PC-3 (cell line): ENCODE measurements around the gene PLA1A. TPM values are rescaled to one million over a fixed set of nuclear protein-coding genes. Genes with fewer than 3 reads are reported as not detected.

Experiments
- ATAC-seq: fragments of 200-7000 bp; cut with Tn5 transposase; 2 replicates; pipeline ENCODE4 v1.9.1; 2020; ENCODE audit warnings: mild to moderate bottlenecking, moderate library complexity
- BruUV-seq: library from RNA; stranded (reverse); fragments of 400-500 nt; replicated peaks from 2 replicates; lab custom pipeline; 2021; lab: Mats Ljungman, UMichigan
- CTCF ChIA-PET: fragments of 300-600 bp; sonication (Branson Sonifier 250); formaldehyde crosslinking; loops from one replicate; lab custom pipeline; 2022; ENCODE audit warnings: antibody characterized with exemption; lab: Charles Lee
- POLR2A ChIA-PET: fragments of 300-600 bp; sonication (Branson Sonifier 250); formaldehyde crosslinking; loops from one replicate; lab custom pipeline; 2022; ENCODE audit warnings: antibody characterized with exemption; ENCODE audit not compliant: unreplicated experiment; lab: Charles Lee
- DNase-seq: peaks from one replicate; pipeline ENCODE4 v3.0.0-alpha.2; 2015
- H2AFZ ChIP-seq: fragments of 300-600 bp; sonication (generic); 2 replicates; pipeline ENCODE4 v1.6.0; 2016; ENCODE audit warnings: antibody characterized with exemption, low read length
- H3F3A ChIP-seq: fragments of 300-600 bp; sonication (generic); one replicate; pipeline ENCODE4 v1.6.0; 2017; ENCODE audit warnings: antibody characterized with exemption, low read length, control low read depth, mild to moderate bottlenecking; ENCODE audit not compliant: unreplicated experiment
- H3K27ac ChIP-seq: fragments of 300-600 bp; sonication (generic); 2 replicates; pipeline ENCODE4 v1.5.1; 2016; ENCODE audit warnings: mild to moderate bottlenecking, low read length
- H3K27me3 ChIP-seq: fragments of 300-600 bp; sonication (generic); 2 replicates; pipeline ENCODE4 v1.6.1; 2016; ENCODE audit warnings: low read length, mixed read lengths
- H3K36me3 ChIP-seq: fragments of 300-600 bp; sonication (generic); 2 replicates; pipeline ENCODE4 v1.6.1; 2016; ENCODE audit warnings: low read depth, mixed run types, low read length, mixed read lengths
- H3K4me1 ChIP-seq: fragments of 300-600 bp; sonication (generic); 2 replicates; pipeline ENCODE4 v1.5.1; 2016; ENCODE audit warnings: low read length; ENCODE audit not compliant: insufficient read depth
- H3K4me2 ChIP-seq: fragments of 300-600 bp; sonication (generic); 2 replicates; pipeline ENCODE4 v1.6.0; 2016; ENCODE audit warnings: low read length
- H3K4me3 ChIP-seq: fragments of 300-600 bp; sonication (generic); 2 replicates; pipeline ENCODE4 v1.5.1; 2016; ENCODE audit warnings: mild to moderate bottlenecking, low read length, mixed read lengths
- H3K79me2 ChIP-seq: fragments of 300-600 bp; sonication (generic); 2 replicates; pipeline ENCODE4 v1.6.1; 2017; ENCODE audit warnings: low read length, mixed read lengths
- H3K9ac ChIP-seq: fragments of 300-600 bp; sonication (generic); 2 replicates; pipeline ENCODE4 v1.6.0; 2016; ENCODE audit warnings: mild to moderate bottlenecking, low read length
- H3K9me2 ChIP-seq: fragments of 300-600 bp; sonication (generic); replicated peaks from 2 replicates; pipeline ENCODE4 v1.6.1; 2016; ENCODE audit warnings: mixed run types, low read length, mixed read lengths
- H3K9me3 ChIP-seq: fragments of 300-600 bp; sonication (generic); 2 replicates; pipeline ENCODE4 v1.6.1; 2016; ENCODE audit warnings: low read length, mixed read lengths
- H4K20me1 ChIP-seq: fragments of 300-600 bp; sonication (generic); 2 replicates; pipeline ENCODE4 v1.6.1; 2016; ENCODE audit warnings: low read length, mixed read lengths
- EZH2 ChIP-seq: fragments of 300-600 bp; sonication (generic); IDR thresholded peaks from one replicate; pipeline ENCODE4 v1.6.1; 2017; ENCODE audit warnings: antibody characterized with exemption, mild to moderate bottlenecking, low read length; ENCODE audit not compliant: unreplicated experiment
- EZH2phosphoT487 ChIP-seq: fragments of 300-600 bp; sonication (generic); IDR thresholded peaks from 2 replicates; pipeline ENCODE4 v1.6.1; 2018; ENCODE audit warnings: mild to moderate bottlenecking, antibody characterized with exemption, low read length, borderline replicate concordance
- intact Hi-C: fragments of 100-400 bp; cut with micrococcal nuclease; formaldehyde crosslinking; loops from 2 replicates; pipeline ENCODE4 v1.9.0; 2023
- total RNA-seq: library from RNA; depleted of rRNA; stranded (reverse); fragments of >200 nt; gene quantifications from 2 replicates; pipeline ENCODE4 v1.2.3, GENCODE V29; 2014
- TF ChIP-seq, protein P1 (sequence below): fragments of 300-600 bp; sonication (generic); conservative IDR thresholded peaks from 2 replicates; pipeline ENCODE4 v1.5.1; 2017; ENCODE audit warnings: antibody characterized with exemption, low read depth, mild to moderate bottlenecking, low read length

Gene PLA1A
- total RNA-seq, 1 experiment from 2014 or later = 0.36 TPM

DNA sequence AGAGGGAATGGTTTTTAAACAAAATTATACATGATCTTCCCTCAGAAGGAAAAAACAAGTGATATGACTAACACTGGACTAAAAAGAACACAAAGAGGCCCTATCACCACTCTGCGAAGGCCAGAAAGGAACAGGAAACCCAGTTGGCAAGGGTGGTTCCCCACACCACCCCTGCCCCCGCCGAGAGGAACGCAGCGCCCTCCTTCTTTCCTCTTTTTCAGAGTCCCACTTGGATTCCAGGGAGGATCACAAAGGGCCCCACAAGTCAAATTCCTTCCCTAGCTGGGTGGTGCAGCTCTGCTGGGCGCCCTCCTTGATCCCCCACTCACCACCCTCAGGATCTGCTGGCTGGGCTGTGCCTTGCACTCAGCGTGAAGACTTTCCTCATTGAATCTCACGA lies 29.8 kb downstream of the PLA1A start:
- DNase-seq (no peak), ATAC-seq (no peak)
- H3K79me2 ChIP-seq = no peaks in the 10 kb centered on the region
- H3K27me3 ChIP-seq = no peaks in the 10 kb centered on the region
- BruUV-seq = no TSS peak
- H3K4me1 ChIP-seq = peaks cover 34% of the 10 kb centered on the region
- TF ChIP-seq EZH2 (no peak), EZH2phosphoT487 (no peak)
- TF ChIP-seq, protein P1, sequence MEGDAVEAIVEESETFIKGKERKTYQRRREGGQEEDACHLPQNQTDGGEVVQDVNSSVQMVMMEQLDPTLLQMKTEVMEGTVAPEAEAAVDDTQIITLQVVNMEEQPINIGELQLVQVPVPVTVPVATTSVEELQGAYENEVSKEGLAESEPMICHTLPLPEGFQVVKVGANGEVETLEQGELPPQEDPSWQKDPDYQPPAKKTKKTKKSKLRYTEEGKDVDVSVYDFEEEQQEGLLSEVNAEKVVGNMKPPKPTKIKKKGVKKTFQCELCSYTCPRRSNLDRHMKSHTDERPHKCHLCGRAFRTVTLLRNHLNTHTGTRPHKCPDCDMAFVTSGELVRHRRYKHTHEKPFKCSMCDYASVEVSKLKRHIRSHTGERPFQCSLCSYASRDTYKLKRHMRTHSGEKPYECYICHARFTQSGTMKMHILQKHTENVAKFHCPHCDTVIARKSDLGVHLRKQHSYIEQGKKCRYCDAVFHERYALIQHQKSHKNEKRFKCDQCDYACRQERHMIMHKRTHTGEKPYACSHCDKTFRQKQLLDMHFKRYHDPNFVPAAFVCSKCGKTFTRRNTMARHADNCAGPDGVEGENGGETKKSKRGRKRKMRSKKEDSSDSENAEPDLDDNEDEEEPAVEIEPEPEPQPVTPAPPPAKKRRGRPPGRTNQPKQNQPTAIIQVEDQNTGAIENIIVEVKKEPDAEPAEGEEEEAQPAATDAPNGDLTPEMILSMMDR = no peak
- H3K4me3 ChIP-seq = no peak overlapping the region
- H3K9ac ChIP-seq = no peak overlapping the region
- intact Hi-C loops = loop anchor here (5.0 kb wide), 1 partner anchor 50 kb away; the partner anchor contains the start of gene ADPRH
- H3F3A ChIP-seq = no peaks in the 10 kb centered on the region
- ChIA-PET CTCF (no interaction called here), POLR2A (no interaction called here)
- H3K36me3 ChIP-seq = no peaks in the 10 kb centered on the region
- H4K20me1 ChIP-seq = no peaks in the 10 kb centered on the region
- H3K9me2 ChIP-seq = no peaks in the 10 kb centered on the region
- no peaks in the 10 kb centered on the region for H3K9me3 ChIP-seq
- H3K4me2 ChIP-seq = no peak overlapping the region
- H2AFZ ChIP-seq = no peak overlapping the region
- H3K27ac ChIP-seq = no peak overlapping the region

DNA sequence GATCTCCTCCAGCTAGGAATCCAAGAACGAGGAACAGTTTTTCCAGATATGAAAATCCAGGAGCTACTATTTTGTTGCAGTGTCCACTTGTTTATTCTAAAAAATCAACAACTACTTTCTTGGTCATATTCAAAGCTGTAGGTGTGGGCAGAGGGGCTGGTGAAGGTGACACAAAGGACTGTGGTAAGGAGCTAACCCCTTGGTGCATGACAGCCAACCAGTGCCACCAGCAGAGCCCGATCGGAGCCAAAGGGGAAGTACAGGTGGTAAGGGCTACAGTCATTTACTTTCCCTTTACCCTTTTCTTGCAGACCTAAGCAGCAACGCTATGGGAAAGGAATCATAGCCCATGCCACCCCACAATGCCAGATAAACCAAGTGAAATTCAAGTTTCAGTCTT lies 30.7 kb downstream of the PLA1A start:
- H3K27me3 ChIP-seq = no peaks in the 10 kb centered on the region
- BruUV-seq = TSS peak; percentile 29
- no peak overlapping the region for H3K9ac ChIP-seq
- H3K9me2 ChIP-seq = no peaks in the 10 kb centered on the region
- H3K4me3 ChIP-seq = no peak overlapping the region
- no peaks in the 10 kb centered on the region for H3F3A ChIP-seq
- H3K27ac ChIP-seq = no peak overlapping the region; the same call in 1 of the 2 replicates
- H4K20me1 ChIP-seq = no peaks in the 10 kb centered on the region
- ATAC-seq = no peak
- H3K4me2 ChIP-seq = 0 out of 2 replicates have a peak overlapping the region, but pooled peaks have one; percentile 29
- H3K36me3 ChIP-seq = no peaks in the 10 kb centered on the region
- H2AFZ ChIP-seq = no peak overlapping the region
- DNase-seq = no peak
- no peaks in the 10 kb centered on the region for H3K9me3 ChIP-seq
- ChIA-PET POLR2A (no interaction called here), CTCF (no interaction called here)
- peaks cover 34% of the 10 kb centered on the region for H3K4me1 ChIP-seq
- TF ChIP-seq EZH2 = no peak
- TF ChIP-seq, protein P1 = no peak
- no peak for TF ChIP-seq EZH2phosphoT487
- H3K79me2 ChIP-seq = no peaks in the 10 kb centered on the region
- intact Hi-C loops = loop anchor here (5.0 kb wide), 1 partner anchor 51 kb away; the partner anchor contains the start of gene ADPRH

DNA sequence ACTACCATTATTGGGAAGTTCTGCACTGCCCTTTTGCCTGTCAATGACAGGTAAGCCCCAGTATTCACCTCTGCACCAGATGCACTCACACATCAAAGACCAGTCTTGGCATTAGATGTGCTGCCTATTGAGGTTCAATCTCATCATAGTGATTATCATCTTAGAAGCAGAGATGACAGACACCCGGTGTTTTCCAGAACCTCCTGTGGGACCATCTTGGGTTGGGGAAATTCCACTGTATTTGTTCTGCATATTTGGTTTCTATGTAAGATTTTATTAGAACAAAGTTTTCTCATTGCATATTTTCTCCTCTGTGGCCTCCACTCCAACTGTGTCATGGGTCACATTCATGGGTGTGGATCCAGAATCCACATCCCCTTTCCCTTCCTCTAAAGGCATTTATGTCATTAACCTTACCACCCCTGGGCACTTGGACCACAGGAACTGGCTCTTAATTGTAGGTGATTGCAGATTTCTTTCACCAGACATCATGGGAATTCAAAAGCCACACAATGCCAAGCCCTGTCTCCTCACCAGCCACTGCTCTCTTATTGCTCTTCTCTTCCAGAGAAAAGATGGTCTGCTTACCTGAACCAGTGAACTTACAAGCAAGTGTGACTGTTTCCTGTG lies 31.2 kb downstream of the PLA1A start:
- Histone ChIP-seq H3K4me2 (peak overlapping the region; percentile 29), H3K9me3 (no peaks in the 10 kb centered on the region), H3F3A (no peaks in the 10 kb centered on the region), H3K36me3 (no peaks in the 10 kb centered on the region), H3K9ac (no peak overlapping the region), H4K20me1 (no peaks in the 10 kb centered on the region), H3K4me3 (no peak overlapping the region), H2AFZ (no peak overlapping the region), H3K27me3 (no peaks in the 10 kb centered on the region), H3K9me2 (no peaks in the 10 kb centered on the region), H3K4me1 (peaks cover 34% of the 10 kb centered on the region), H3K27ac (peak overlapping the region; percentile 43), H3K79me2 (no peaks in the 10 kb centered on the region)
- peak; percentile 67 for ATAC-seq
- TF ChIP-seq EZH2phosphoT487 (no peak), EZH2 (no peak)
- TF ChIP-seq, protein P1 = no peak
- CTCF ChIA-PET = no interaction called here
- peak; percentile 57 for DNase-seq
- intact Hi-C loops = loop anchor here (1.0 to 5.0 kb wide), 2 partner anchors 33 to 52 kb away; partner anchors contain the start of gene ADPRH
- no TSS peak for BruUV-seq
- POLR2A ChIA-PET = no interaction called here
